ENCODE results near the gene EEFSEC.

The EEFSEC gene

GRCh38 chr3:128362026-128362965 lies 209.0 kb downstream of the EEFSEC start:
- Histone ChIP-seq H3K27ac (replicated peaks) (no peak overlapping the region), H3K4me3 (replicated peaks; ENCODE audit: insufficient read depth, low read length) (no peak overlapping the region), H3K27me3 (ENCODE audit: insufficient read depth, poor library complexity, severe bottlenecking) (no peaks in the 10 kb centered on the region)
- no peak for DNase-seq (ENCODE audit: low read depth in 1 of 2, low spot score in 1 of 2)
- TF ChIP-seq POLR2AphosphoS5 (IDR thresholded peaks at IDR 0.05; ENCODE audit: low read depth) (no peak), SPI1 (IDR thresholded peaks at IDR 0.05; ENCODE audit: borderline replicate concordance, low read depth) (no peak), GABPA (IDR thresholded peaks at IDR 0.05; ENCODE audit: low read depth) (no peak)

GRCh38 chr3:128364291-128364690 lies 211.0 kb downstream of the EEFSEC start:
- no peak overlapping the region for H3K27ac ChIP-seq (replicated peaks)
- H3K4me3 ChIP-seq (replicated peaks; ENCODE audit: insufficient read depth, low read length): no peak overlapping the region
- no peaks in the 10 kb centered on the region for H3K27me3 ChIP-seq (ENCODE audit: insufficient read depth, poor library complexity, severe bottlenecking)
- DNase-seq (ENCODE audit: low read depth in 1 of 2, low spot score in 1 of 2): no peak
- TF ChIP-seq SPI1 (IDR thresholded peaks at IDR 0.05; ENCODE audit: borderline replicate concordance, low read depth) (no peak), POLR2AphosphoS5 (IDR thresholded peaks at IDR 0.05; ENCODE audit: low read depth) (no peak), REST (IDR thresholded peaks at IDR 0.05; ENCODE audit: insufficient replicate concordance, low read depth) (no peak), GABPA (IDR thresholded peaks at IDR 0.05; ENCODE audit: low read depth) (no peak), CTCF (IDR thresholded peaks at IDR 0.05; ENCODE audit: insufficient read depth, low read length) (no peak)

GRCh38 chr3:128364808-128365360 lies 211.6 kb downstream of the EEFSEC start:
- H3K27ac ChIP-seq (replicated peaks): no peak overlapping the region
- H3K4me3 ChIP-seq (replicated peaks; ENCODE audit: insufficient read depth, low read length): no peak overlapping the region
- H3K27me3 ChIP-seq (ENCODE audit: insufficient read depth, poor library complexity, severe bottlenecking): no peaks in the 10 kb centered on the region
- no peak for DNase-seq (ENCODE audit: low read depth in 1 of 2, low spot score in 1 of 2)
- TF ChIP-seq GABPA (IDR thresholded peaks at IDR 0.05; ENCODE audit: low read depth) (no peak), POLR2AphosphoS5 (IDR thresholded peaks at IDR 0.05; ENCODE audit: low read depth) (no peak), CTCF (IDR thresholded peaks at IDR 0.05; ENCODE audit: insufficient read depth, low read length) (no peak)

GRCh38 chr3:128366136-128366535 lies 212.9 kb downstream of the EEFSEC start:
- no peak for DNase-seq (ENCODE audit: low read depth in 1 of 2, low spot score in 1 of 2)
- H3K27ac ChIP-seq (replicated peaks): no peak overlapping the region
- no peak overlapping the region for H3K4me3 ChIP-seq (replicated peaks; ENCODE audit: insufficient read depth, low read length)
- TF ChIP-seq SPI1 (IDR thresholded peaks at IDR 0.05; ENCODE audit: borderline replicate concordance, low read depth): no peak
- TF ChIP-seq REST (IDR thresholded peaks at IDR 0.05; ENCODE audit: insufficient replicate concordance, low read depth): no peak
- TF ChIP-seq POLR2AphosphoS5 (IDR thresholded peaks at IDR 0.05; ENCODE audit: low read depth): no peak
- no peak for TF ChIP-seq CTCF (IDR thresholded peaks at IDR 0.05; ENCODE audit: insufficient read depth, low read length)
- TF ChIP-seq GABPA (IDR thresholded peaks at IDR 0.05; ENCODE audit: low read depth): no peak
- no peaks in the 10 kb centered on the region for H3K27me3 ChIP-seq (ENCODE audit: insufficient read depth, poor library complexity, severe bottlenecking)

Measured in HL-60 (cell line).